ENCODE measurements around the gene NOTCH3. TPM values are rescaled to one million over a fixed set of nuclear protein-coding genes. Genes with fewer than 3 reads are reported as not detected.

NOTCH3 gene
- total and polyA plus RNA-seq, 2 experiments from 2014 or later, result 25.2 to 34.8 TPM

DNA sequence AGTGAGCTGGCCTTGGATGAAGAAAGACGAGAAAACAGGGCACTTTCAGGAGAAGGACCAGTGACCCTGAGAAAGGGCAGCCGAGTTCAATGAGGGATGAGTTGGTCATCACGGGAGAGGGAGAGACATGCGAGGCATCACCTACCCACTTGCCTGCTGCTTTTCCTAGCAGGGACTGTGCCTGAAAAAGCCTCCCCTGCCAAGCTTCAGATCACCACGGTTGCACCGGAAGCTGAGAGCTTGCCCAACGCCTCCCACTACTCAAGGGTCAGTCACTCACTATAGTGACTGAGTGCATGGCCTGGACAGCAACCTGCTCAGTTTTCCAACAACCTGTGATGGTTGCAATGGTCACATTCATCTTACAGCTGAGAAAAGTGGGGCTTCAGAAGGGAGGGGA is 44.0 kb upstream of the NOTCH3 start:
- TF ChIP-seq EZH2 (IDR thresholded peaks at IDR 0.05; ENCODE audit: borderline replicate concordance), result no peak
- TF ChIP-seq, protein P1, sequence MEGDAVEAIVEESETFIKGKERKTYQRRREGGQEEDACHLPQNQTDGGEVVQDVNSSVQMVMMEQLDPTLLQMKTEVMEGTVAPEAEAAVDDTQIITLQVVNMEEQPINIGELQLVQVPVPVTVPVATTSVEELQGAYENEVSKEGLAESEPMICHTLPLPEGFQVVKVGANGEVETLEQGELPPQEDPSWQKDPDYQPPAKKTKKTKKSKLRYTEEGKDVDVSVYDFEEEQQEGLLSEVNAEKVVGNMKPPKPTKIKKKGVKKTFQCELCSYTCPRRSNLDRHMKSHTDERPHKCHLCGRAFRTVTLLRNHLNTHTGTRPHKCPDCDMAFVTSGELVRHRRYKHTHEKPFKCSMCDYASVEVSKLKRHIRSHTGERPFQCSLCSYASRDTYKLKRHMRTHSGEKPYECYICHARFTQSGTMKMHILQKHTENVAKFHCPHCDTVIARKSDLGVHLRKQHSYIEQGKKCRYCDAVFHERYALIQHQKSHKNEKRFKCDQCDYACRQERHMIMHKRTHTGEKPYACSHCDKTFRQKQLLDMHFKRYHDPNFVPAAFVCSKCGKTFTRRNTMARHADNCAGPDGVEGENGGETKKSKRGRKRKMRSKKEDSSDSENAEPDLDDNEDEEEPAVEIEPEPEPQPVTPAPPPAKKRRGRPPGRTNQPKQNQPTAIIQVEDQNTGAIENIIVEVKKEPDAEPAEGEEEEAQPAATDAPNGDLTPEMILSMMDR (IDR thresholded peaks at IDR 0.05; ENCODE audit: poor library complexity), result no peak
- no peak for TF ChIP-seq EZH2phosphoT487 (IDR thresholded peaks at IDR 0.05; ENCODE audit: low read depth, severe bottlenecking, unreplicated experiment)
- Histone ChIP-seq H3K36me3 (replicated peaks; ENCODE audit: insufficient read depth, low read depth) (no peaks in the 10 kb centered on the region), H3K27ac (no peak overlapping the region), H2AFZ (no peak overlapping the region), H3K4me3 (no peak overlapping the region), H3K4me2 (no peak overlapping the region), H3K27me3 (no peaks in the 10 kb centered on the region), H3K9me3 (ENCODE audit: low read depth) (no peaks in the 10 kb centered on the region), H3K4me1 (ENCODE audit: insufficient read depth) (peaks cover 27% of the 10 kb centered on the region), H3K9me2 (replicated peaks; ENCODE audit: insufficient read depth) (no peaks in the 10 kb centered on the region), H4K20me1 (ENCODE audit: insufficient read depth, poor library complexity, severe bottlenecking) (peaks cover 29% of the 10 kb centered on the region), H3K79me2 (peaks cover 52% of the 10 kb centered on the region)
- WGBS (ENCODE audit: low lambda C conversion rate, missing lambda C conversion rate), result 90% methylated on average over 7 of the region's 7 CpGs
- DNase-seq (ENCODE audit: low spot score), result no peak

GRCh38 chr19:15244106-15244803 is 43.5 kb upstream of the NOTCH3 start:
- peaks cover 24% of the 10 kb centered on the region for H4K20me1 ChIP-seq (ENCODE audit: insufficient read depth, poor library complexity, severe bottlenecking)
- H3K9me2 ChIP-seq (replicated peaks; ENCODE audit: insufficient read depth), result no peaks in the 10 kb centered on the region
- WGBS (ENCODE audit: low lambda C conversion rate, missing lambda C conversion rate), result 94% methylated on average over 12 of the region's 24 CpGs
- peaks cover 46% of the 10 kb centered on the region for H3K79me2 ChIP-seq
- H3K4me2 ChIP-seq, result no peak overlapping the region
- H3K27ac ChIP-seq, result no peak overlapping the region
- peaks cover 21% of the 10 kb centered on the region for H3K4me1 ChIP-seq (ENCODE audit: insufficient read depth)
- no peak overlapping the region for H2AFZ ChIP-seq
- H3K36me3 ChIP-seq (replicated peaks; ENCODE audit: insufficient read depth, low read depth), result no peaks in the 10 kb centered on the region
- H3K9me3 ChIP-seq (ENCODE audit: low read depth), result no peaks in the 10 kb centered on the region
- no peak for TF ChIP-seq EZH2phosphoT487 (IDR thresholded peaks at IDR 0.05; ENCODE audit: low read depth, severe bottlenecking, unreplicated experiment)
- TF ChIP-seq, protein P1 (IDR thresholded peaks at IDR 0.05; ENCODE audit: poor library complexity), result no peak
- TF ChIP-seq EZH2 (IDR thresholded peaks at IDR 0.05; ENCODE audit: borderline replicate concordance), result no peak
- DNase-seq (ENCODE audit: low spot score), result no peak
- no peaks in the 10 kb centered on the region for H3K27me3 ChIP-seq
- no peak overlapping the region for H3K4me3 ChIP-seq

DNA sequence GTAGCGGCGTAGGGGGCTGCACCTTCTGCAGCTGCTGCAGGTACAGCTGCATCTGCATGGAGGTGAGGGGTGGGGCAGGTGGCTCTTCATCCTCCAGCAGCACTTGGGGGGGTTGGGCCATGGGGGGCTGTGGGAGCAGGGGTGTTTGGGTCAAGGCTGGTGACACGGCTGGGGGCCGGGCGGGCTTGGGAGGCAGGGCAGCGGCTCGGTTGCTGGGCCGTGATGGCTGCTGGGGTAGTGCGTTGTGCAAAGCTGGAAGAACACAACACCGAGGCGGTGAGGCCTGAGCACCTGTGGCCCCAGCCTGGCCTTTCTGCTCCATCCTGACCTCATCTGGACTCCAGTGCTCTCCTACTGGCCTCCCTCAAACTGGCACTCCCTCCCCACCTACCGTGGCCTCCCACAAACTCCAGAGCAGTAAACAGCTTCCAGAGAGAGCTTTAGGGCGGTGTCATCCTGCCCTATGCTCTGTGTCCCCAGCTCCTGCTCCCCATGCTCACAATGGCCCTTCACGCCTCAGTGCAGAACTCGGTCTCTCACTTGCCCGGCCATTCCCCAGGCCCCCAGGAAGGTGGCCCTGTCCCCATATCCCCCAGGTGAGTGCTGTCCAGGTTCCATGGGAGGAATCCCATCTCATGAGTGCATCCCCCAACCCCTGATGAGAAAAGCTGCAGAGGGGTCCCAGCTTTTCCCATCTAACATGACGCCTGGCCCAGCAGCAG is 42.6 kb upstream of the NOTCH3 start:
- H4K20me1 ChIP-seq (ENCODE audit: insufficient read depth, poor library complexity, severe bottlenecking), result peaks cover 15% of the 10 kb centered on the region
- no peak for DNase-seq (ENCODE audit: low spot score)
- no peak overlapping the region for H3K27ac ChIP-seq
- no peaks in the 10 kb centered on the region for H3K9me2 ChIP-seq (replicated peaks; ENCODE audit: insufficient read depth)
- WGBS (ENCODE audit: low lambda C conversion rate, missing lambda C conversion rate), result 97% methylated on average over 6 of the region's 17 CpGs
- H3K9me3 ChIP-seq (ENCODE audit: low read depth), result no peaks in the 10 kb centered on the region
- no peaks in the 10 kb centered on the region for H3K27me3 ChIP-seq
- H3K4me1 ChIP-seq (ENCODE audit: insufficient read depth), result peaks cover 13% of the 10 kb centered on the region
- no peak overlapping the region for H2AFZ ChIP-seq
- no peak overlapping the region for H3K4me3 ChIP-seq
- H3K36me3 ChIP-seq (replicated peaks; ENCODE audit: insufficient read depth, low read depth), result no peaks in the 10 kb centered on the region
- peaks cover 39% of the 10 kb centered on the region for H3K79me2 ChIP-seq
- no peak overlapping the region for H3K4me2 ChIP-seq
- TF ChIP-seq EZH2phosphoT487 (IDR thresholded peaks at IDR 0.05; ENCODE audit: low read depth, severe bottlenecking, unreplicated experiment) (no peak), EZH2 (IDR thresholded peaks at IDR 0.05; ENCODE audit: borderline replicate concordance) (no peak)
- TF ChIP-seq, protein P1 (IDR thresholded peaks at IDR 0.05; ENCODE audit: poor library complexity), result no peak
